ENCODE measurements around the gene COCH.

GRCh38 chr14:30840086-30840779, 34.1 kb upstream of the COCH start:
- TF ChIP-seq CTCF (IDR thresholded peaks at IDR 0.05 in 2 of 3, conservative IDR thresholded peaks at IDR 0.05 in 1 of 3; ENCODE audit: borderline replicate concordance in 1 of 3, insufficient read depth in 1 of 3, low read depth in 2 of 3, low read length in 2 of 3) (no peak), JUND (IDR thresholded peaks at IDR 0.05) (no peak), EZH2phosphoT487 (IDR thresholded peaks at IDR 0.05; ENCODE audit: borderline replicate concordance) (no peak), POLR2AphosphoS5 (IDR thresholded peaks at IDR 0.05; ENCODE audit: low read depth, low read length) (no peak), REST (IDR thresholded peaks at IDR 0.05; ENCODE audit: low read depth) (no peak), MAX (IDR thresholded peaks at IDR 0.05) (no peak), RAD21 (IDR thresholded peaks at IDR 0.05; ENCODE audit: low read depth) (no peak)

Data from HCT116 (cell line).